B cell (primary cell): ENCODE data around the gene MBTPS1. TPM values are rescaled to one million over a fixed set of nuclear protein-coding genes. Genes with fewer than 3 reads are reported as not detected.

Experiments used
- ATAC-seq: fragments of 200-7000 bp; cut with Tn5 transposase; one replicate; pipeline ENCODE4 v1.10.0; 2021; ENCODE audit warnings: low read depth, mild to moderate bottlenecking, moderate number of reproducible peaks, moderate library complexity
- CTCF ChIA-PET: fragments of 350-600 bp; sonication (Branson Sonifier 250); formaldehyde crosslinking; loops from one replicate; lab custom pipeline; 2021; ENCODE audit warnings: antibody characterized with exemption, inconsistent platforms; lab: Charles Lee
- POLR2A ChIA-PET: fragments of 350-600 bp; sonication (Branson Sonifier 250); formaldehyde crosslinking; loops from one replicate; lab custom pipeline; 2021; ENCODE audit warnings: antibody characterized with exemption; lab: Charles Lee
- DNase-seq: peaks from one replicate; pipeline ENCODE4 v3.0.0; 2013
- H2AFZ ChIP-seq: 2 replicates; pipeline ENCODE4 v1.6.1; 2012; ENCODE audit warnings: mild to moderate bottlenecking, low read depth, low read length; ENCODE audit not compliant: insufficient read depth, poor library complexity, severe bottlenecking
- H3K27ac ChIP-seq, 2 donors: 1 replicate in 1 of 2; 2 replicates in 1 of 2; pipeline ENCODE4 v1.5.1; 2012 to 2013; ENCODE audit warnings: low read length in 2 of 2, mild to moderate bottlenecking in 2 of 2, moderate library complexity in 1 of 2
- H3K27me3 ChIP-seq, 4 experiments: fragments of 200-600 bp in 1 of 4; sonication (generic) in 1 of 4; replicated peaks in 1 of 4; 1 replicate in 2 of 4; 2 replicates in 2 of 4; pipeline versions ENCODE4 v1.6.1 to v1.7.0; 2013 to 2016; ENCODE audit warnings: low read length in 3 of 4, mild to moderate bottlenecking in 2 of 4, mixed read lengths in 1 of 4, moderate library complexity in 1 of 4; ENCODE audit not compliant: insufficient read depth in 4 of 4, control insufficient read depth in 3 of 4; ENCODE audit errors: control extremely low read depth in 1 of 4
- H3K36me3 ChIP-seq, 2 experiments: replicated peaks in 1 of 2; 1 replicate in 1 of 2; 2 replicates in 1 of 2; pipeline versions ENCODE4 v1.6.1 to v1.7.1; 2013; ENCODE audit warnings: low read length in 1 of 2; ENCODE audit not compliant: insufficient read depth in 2 of 2, control insufficient read depth in 1 of 2; ENCODE audit errors: control extremely low read depth in 1 of 2, extremely low read depth in 1 of 2
- H3K4me1 ChIP-seq, 2 donors: fragments of 200-600 bp in 1 of 2; sonication (generic) in 1 of 2; 1 replicate in 1 of 2; 2 replicates in 1 of 2; pipeline versions ENCODE4 v1.5.1 to v1.6.1; 2013 to 2017; ENCODE audit warnings: low read length in 2 of 2; ENCODE audit not compliant: control insufficient read depth in 2 of 2, insufficient read depth in 2 of 2
- H3K4me2 ChIP-seq: replicated peaks from 2 replicates; pipeline ENCODE3; 2012; ENCODE audit warnings: mild to moderate bottlenecking, low read depth, low read length; ENCODE audit not compliant: poor library complexity, severe bottlenecking
- H3K4me3 ChIP-seq, 5 experiments: fragments of 200-600 bp in 1 of 5; sonication (generic) in 1 of 5; 1 replicate in 3 of 5; 2 replicates in 2 of 5; pipeline versions ENCODE4 v1.5.1 to v1.7.0; 2011 to 2016; ENCODE audit warnings: low read length in 4 of 5, mild to moderate bottlenecking in 4 of 5, low read depth in 2 of 5, control low read depth in 1 of 5, moderate library complexity in 1 of 5; ENCODE audit not compliant: insufficient read depth in 1 of 5; ENCODE audit errors: control extremely low read depth in 1 of 5, extremely low read depth in 1 of 5
- H3K79me2 ChIP-seq: fragments of 200-600 bp; sonication (generic); one replicate; pipeline ENCODE4 v1.6.0; 2016; ENCODE audit warnings: low read length; ENCODE audit not compliant: control insufficient read depth, insufficient read depth
- H3K9ac ChIP-seq: fragments of 200-600 bp; sonication (generic); 2 replicates; pipeline ENCODE4 v1.6.1; 2017; ENCODE audit warnings: mild to moderate bottlenecking, low read length, moderate library complexity
- H3K9me3 ChIP-seq, 3 donors: one replicate each; pipeline versions ENCODE4 v1.6.1 to v1.7.1; 2013; ENCODE audit warnings: low read length in 2 of 3; ENCODE audit not compliant: control insufficient read depth in 2 of 3, insufficient read depth in 1 of 3; ENCODE audit errors: control extremely low read depth in 1 of 3
- H4K20me1 ChIP-seq: 2 replicates; pipeline ENCODE4 v1.6.0; 2012; ENCODE audit warnings: mild to moderate bottlenecking, low read length; ENCODE audit not compliant: insufficient read depth, control insufficient read depth, poor library complexity, severe bottlenecking
- H3K27ac Mint-ChIP-seq: one replicate; pipeline ENCODE4 v1.8.0; 2021; ENCODE audit warnings: mixed read lengths
- H3K27me3 Mint-ChIP-seq: one replicate; pipeline ENCODE4 v1.8.0; 2021; ENCODE audit warnings: mixed read lengths
- H3K4me1 Mint-ChIP-seq: one replicate; pipeline ENCODE4 v1.8.0; 2021; ENCODE audit warnings: mixed read lengths
- H3K4me3 Mint-ChIP-seq: one replicate; pipeline ENCODE4 v1.8.0; 2021; ENCODE audit warnings: mixed read lengths
- H3K9me3 Mint-ChIP-seq: one replicate; pipeline ENCODE4 v1.8.0; 2022; ENCODE audit warnings: mixed read lengths; ENCODE audit not compliant: insufficient read depth
- CTCF ChIP-seq: fragments of 200-600 bp; IDR thresholded peaks from one replicate; pipeline ENCODE4 v1.8.0; 2022; ENCODE audit warnings: antibody characterized with exemption, mild to moderate bottlenecking
- EZH2 ChIP-seq: IDR thresholded peaks from 2 replicates; pipeline ENCODE4 v1.6.1; 2012; ENCODE audit warnings: borderline replicate concordance, low read depth, mild to moderate bottlenecking, moderate library complexity, low read length; ENCODE audit not compliant: insufficient read depth, poor library complexity, severe bottlenecking
- WGBS: methylation state at CpG from one replicate; pipeline ENCODE4 v1.1.5; 2013; ENCODE audit warnings: missing lambda C conversion rate; ENCODE audit not compliant: insufficient coverage; 5-methylcytosine and 5-hydroxymethylcytosine counted together
- intact Hi-C: fragments of 100-400 bp; cut with micrococcal nuclease; formaldehyde crosslinking; loops from one replicate; pipeline ENCODE4 v1.10.0; 2022
- polyA plus RNA-seq: library from polyadenylated mRNA; depleted of rRNA; stranded (reverse); fragments of >200 nt; gene quantifications from 2 replicates; pipeline ENCODE4 v1.2.3, GENCODE V29; 2012
- total RNA-seq, 2 donors: library from RNA; stranded (reverse); fragments of 120-200 nt in 1 of 2; gene quantifications; 1 replicate in 1 of 2; 2 replicates in 1 of 2; pipeline versions ENCODE4 v1.2.3 to v1.2.4, GENCODE V29; 2013 to 2022

Gene MBTPS1
- total and polyA plus RNA-seq, 2 donors (not counting 1 experiment from before 2014, with no cell fraction given): 85.9 to 120 TPM

- WGBS: 81% methylated on average over 13 of the region's 14 CpGs
- Histone ChIP-seq H3K36me3 (no peaks in the 10 kb centered on the region), H3K9ac (no peak overlapping the region), H3K4me1 (peaks cover 3 to 7% of the 10 kb centered on the region in 2 donors), H3K27me3 (no peaks in the 10 kb centered on the region), H3K79me2 (no peaks in the 10 kb centered on the region), H3K4me3 (no peak overlapping the region), H4K20me1 (no peaks in the 10 kb centered on the region), H3K9me3 (peaks cover 0 to 40% (median 0%) of the 10 kb centered on the region in 3 donors), H3K27ac (no peak overlapping the region), H3K4me2 (peak overlapping the region; percentile 40), H2AFZ (peak overlapping the region; percentile 28)
- TF ChIP-seq CTCF (no peak), EZH2 (no peak)
- Mint-ChIP-seq H3K9me3 (peaks cover 6% of the 10 kb centered on the region), H3K27ac (no peak overlapping the region), H3K4me1 (peaks cover 3% of the 10 kb centered on the region), H3K4me3 (no peak overlapping the region), H3K27me3 (peaks cover 3% of the 10 kb centered on the region)
- no peak for DNase-seq
- ATAC-seq: no peak
- intact Hi-C loops: no loop called here
- ChIA-PET CTCF (no interaction called here), POLR2A (no interaction called here)
Measured at GRCh38 chr16:84014570-84015327, 102.0 kb downstream of the MBTPS1 start.

GRCh38 chr16:84013787-84014569 lies 102.8 kb downstream of the MBTPS1 start:
- H3K9me3 Mint-ChIP-seq: peaks cover 3% of the 10 kb centered on the region
- WGBS: 13% methylated on average over 13 of the region's 14 CpGs
- H3K27ac Mint-ChIP-seq: no peak overlapping the region
- TF ChIP-seq CTCF: no peak
- TF ChIP-seq EZH2: no peak
- CTCF ChIA-PET: no interaction called here
- DNase-seq: peak; percentile 62
- peaks cover 3% of the 10 kb centered on the region for H3K4me1 Mint-ChIP-seq
- no peak overlapping the region for H3K4me3 Mint-ChIP-seq
- no peak overlapping the region for H3K4me3 ChIP-seq
- no peak overlapping the region for H3K9ac ChIP-seq
- H3K27me3 Mint-ChIP-seq: peaks cover 6% of the 10 kb centered on the region
- no peaks in the 10 kb centered on the region for H3K27me3 ChIP-seq
- ATAC-seq: peak; percentile 68
- H3K4me2 ChIP-seq: peak overlapping the region; percentile 40
- peaks cover 3 to 7% of the 10 kb centered on the region in 2 donors for H3K4me1 ChIP-seq
- no peaks in the 10 kb centered on the region for H3K79me2 ChIP-seq
- peaks cover 0 to 36% (median 0%) of the 10 kb centered on the region in 3 donors for H3K9me3 ChIP-seq
- intact Hi-C loops: no loop called here
- H3K27ac ChIP-seq: no peak overlapping the region
- no peaks in the 10 kb centered on the region for H3K36me3 ChIP-seq
- peak overlapping the region; percentile 28 for H2AFZ ChIP-seq
- POLR2A ChIA-PET: no interaction called here
- H4K20me1 ChIP-seq: no peaks in the 10 kb centered on the region
